Measurements from ENCODE around the gene CYP2F1.
"Not testable (repeated sequence)": the region's sequence is repeated elsewhere in the genome, so short reads cannot be mapped to it uniquely, and the experiment has no call there.

Gene CYP2F1

DNA sequence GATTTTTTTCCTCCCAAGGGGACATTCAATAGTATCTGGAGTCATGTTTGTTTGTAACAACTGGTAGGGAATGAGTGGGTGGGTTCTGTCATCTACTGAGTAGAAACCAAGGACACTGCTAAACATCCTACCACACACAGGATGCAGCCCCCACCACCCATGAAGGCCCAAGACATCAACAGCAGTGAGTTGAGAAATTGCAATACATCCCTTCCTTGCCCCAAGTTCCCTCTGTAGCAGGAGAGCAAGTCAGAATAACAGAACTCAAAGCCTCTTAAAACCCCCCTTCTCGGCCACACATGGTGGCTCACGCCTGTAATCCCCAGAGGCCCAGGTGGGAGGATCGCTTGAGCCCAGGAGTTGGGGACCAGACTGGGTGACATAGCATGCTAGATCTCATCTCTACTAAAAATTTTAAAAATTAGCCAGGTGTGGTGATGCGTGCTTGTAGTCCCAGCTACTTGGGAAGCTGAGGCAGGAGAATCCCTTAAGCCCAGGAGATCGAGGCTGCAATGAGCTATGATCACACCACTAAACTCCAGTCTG lies 2.4 kb upstream of the CYP2F1 start:
- no peak for DNase-seq (ENCODE audit: low read depth)
- TF ChIP-seq, protein P1, sequence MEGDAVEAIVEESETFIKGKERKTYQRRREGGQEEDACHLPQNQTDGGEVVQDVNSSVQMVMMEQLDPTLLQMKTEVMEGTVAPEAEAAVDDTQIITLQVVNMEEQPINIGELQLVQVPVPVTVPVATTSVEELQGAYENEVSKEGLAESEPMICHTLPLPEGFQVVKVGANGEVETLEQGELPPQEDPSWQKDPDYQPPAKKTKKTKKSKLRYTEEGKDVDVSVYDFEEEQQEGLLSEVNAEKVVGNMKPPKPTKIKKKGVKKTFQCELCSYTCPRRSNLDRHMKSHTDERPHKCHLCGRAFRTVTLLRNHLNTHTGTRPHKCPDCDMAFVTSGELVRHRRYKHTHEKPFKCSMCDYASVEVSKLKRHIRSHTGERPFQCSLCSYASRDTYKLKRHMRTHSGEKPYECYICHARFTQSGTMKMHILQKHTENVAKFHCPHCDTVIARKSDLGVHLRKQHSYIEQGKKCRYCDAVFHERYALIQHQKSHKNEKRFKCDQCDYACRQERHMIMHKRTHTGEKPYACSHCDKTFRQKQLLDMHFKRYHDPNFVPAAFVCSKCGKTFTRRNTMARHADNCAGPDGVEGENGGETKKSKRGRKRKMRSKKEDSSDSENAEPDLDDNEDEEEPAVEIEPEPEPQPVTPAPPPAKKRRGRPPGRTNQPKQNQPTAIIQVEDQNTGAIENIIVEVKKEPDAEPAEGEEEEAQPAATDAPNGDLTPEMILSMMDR (IDR thresholded peaks at IDR 0.05; ENCODE audit: insufficient read depth, low read depth, low read length, missing control alignments), result no peak

DNA sequence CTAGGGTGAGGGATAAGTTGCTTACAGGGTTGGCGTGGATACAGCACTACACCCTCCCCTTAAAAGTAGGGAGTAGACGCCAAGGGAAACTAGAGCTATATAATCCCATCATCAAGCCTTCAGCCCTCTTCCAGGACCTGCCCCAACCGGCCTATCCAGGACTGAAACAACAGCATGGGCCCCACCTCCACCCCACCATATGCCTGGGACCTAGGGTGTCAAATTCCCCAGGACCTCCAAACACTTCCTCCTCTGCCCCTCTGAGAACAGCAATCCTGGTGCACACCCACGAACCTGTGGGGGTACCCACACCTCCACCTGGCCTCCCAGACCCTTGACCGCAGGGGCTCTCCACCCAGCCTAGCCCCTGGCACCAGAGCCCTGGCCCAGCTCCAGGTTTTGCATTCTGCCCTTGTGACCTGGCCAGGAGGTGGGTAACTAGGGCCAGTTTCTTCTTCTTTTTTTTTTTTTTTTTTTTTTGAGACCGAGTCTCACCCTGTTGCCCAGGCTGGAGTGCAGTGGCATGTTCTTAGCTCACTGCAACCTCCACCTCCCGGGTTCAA lies 1.4 kb upstream of the CYP2F1 start:
- no peak overlapping the region for H3K4me3 ChIP-seq (ENCODE audit: low read depth, low read length)
- DNase-seq (ENCODE audit: low read depth), result no peak
- TF ChIP-seq, protein P1 (IDR thresholded peaks at IDR 0.05; ENCODE audit: insufficient read depth, low read depth, low read length, missing control alignments), result no peak

More for the DNA sequence above, 2.4 kb upstream of the CYP2F1 start:
- H3K4me3 ChIP-seq (ENCODE audit: low read depth, low read length), result no peak overlapping the region

DNA sequence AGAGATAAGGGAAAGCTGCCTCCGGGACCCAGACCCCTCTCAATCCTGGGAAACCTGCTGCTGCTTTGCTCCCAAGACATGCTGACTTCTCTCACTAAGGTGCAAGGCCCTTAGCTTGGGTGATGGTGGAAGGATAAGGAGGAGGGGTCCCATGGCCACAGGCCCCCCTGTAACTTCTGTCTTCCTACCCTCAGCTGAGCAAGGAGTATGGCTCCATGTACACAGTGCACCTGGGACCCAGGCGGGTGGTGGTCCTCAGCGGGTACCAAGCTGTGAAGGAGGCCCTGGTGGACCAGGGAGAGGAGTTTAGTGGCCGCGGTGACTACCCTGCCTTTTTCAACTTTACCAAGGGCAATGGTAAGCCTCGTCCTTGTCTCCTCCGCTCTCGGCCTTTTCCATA lies 2.0 kb downstream of the CYP2F1 start:
- H3K4me3 ChIP-seq (ENCODE audit: low read depth, low read length), result no peak overlapping the region
- TF ChIP-seq, protein P1 (IDR thresholded peaks at IDR 0.05; ENCODE audit: insufficient read depth, low read depth, low read length, missing control alignments), result no peak
- no peak for DNase-seq (ENCODE audit: low read depth)

DNA sequence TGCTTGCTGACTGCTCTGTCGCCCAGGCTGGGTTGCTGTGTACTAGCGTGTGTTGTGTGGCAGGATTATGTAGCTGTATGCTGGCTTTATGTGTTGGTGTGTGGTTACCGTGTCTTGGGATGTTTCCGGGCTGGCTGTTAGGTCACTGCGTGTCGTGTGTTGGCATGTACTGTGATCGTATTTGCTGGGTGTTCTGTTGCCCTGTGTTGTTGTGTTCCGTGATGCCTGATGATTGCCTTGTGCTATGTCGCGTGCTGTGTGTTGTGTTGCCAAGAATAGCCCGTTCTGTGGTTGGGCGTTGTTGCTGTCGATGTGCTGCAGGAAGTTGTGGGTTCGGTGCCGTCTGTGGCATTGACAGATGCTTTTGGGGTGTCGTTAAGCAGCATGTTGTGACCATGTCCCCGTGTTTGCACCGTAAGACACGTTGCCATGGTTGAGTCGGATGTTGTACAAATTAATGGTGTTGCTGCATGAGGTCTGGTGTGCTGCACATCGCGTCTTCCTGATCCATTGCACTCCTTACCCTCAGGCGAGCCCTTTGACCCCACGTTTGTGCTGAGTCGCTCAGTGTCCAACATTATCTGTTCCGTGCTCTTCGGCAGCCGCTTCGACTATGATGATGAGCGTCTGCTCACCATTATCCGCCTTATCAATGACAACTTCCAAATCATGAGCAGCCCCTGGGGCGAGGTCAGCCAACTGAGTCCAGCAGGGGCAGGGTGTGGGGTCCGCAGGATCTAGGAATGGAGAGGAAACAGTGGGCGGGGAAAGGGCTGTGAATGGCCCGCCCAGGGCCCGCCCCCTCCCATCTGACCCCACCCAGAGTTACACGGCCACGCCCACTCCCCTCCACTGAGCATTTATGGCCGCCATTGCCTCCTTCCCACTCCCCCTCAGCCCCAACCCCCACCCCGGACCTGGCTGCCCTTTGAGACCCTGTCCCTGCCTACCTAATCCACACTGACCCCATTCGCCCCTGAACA lies 7.0 kb downstream of the CYP2F1 start:
- not testable (repeated sequence) for H3K4me3 ChIP-seq (ENCODE audit: low read depth, low read length)
- DNase-seq (ENCODE audit: low read depth), result peak; percentile 23

DNA sequence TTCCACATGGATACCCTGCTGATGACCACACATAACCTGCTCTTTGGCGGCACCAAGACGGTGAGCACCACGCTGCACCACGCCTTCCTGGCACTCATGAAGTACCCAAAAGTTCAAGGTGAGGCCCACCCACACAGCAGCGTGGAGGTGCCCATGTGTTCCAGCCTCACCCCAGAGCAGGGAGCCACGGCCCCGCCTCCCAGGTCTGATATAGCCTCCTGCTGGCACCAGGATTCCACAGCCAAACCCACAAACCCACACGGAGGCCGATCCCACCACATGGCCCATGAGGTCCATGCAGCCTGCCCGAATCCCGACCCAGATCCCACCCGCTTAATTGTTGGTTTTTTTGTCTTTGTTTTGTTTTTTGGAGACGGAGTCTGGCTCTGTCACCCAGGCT lies 8.6 kb downstream of the CYP2F1 start:
- not testable (repeated sequence) for H3K4me3 ChIP-seq (ENCODE audit: low read depth, low read length); DNase-seq (ENCODE audit: low read depth)

DNA sequence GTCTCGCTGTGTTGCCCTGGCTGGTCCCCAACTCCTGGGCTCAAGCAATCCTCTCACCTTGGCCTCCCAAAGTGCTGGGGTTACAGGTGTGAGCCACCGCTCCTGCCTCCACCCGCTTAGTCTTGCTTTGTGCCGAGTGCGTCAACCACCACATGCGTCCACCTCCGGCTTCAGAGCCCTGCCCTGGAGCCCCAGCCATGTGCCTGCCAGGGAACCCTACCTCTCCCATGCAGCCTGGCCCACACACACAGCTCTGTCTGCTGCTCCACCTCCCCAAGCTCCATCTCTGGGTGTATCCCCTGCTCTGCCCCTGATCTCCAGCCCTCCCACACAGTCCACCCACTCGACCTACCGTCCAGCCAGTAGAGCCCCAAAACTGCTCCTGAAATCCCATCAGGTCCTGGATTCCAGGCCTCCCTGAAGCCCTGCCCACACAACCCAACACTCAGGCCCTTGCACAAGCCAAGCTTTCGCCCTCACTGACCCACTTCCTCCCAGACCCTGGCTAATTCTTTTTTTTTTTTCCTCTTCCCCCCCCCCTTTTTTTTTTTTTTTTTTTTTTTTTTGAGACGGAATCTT lies 9.6 kb downstream of the CYP2F1 start:
- no peak for DNase-seq (ENCODE audit: low read depth)
- TF ChIP-seq, protein P1 (IDR thresholded peaks at IDR 0.05; ENCODE audit: insufficient read depth, low read depth, low read length, missing control alignments), result no peak
- H3K4me3 ChIP-seq (ENCODE audit: low read depth, low read length), result no peak overlapping the region

DNA sequence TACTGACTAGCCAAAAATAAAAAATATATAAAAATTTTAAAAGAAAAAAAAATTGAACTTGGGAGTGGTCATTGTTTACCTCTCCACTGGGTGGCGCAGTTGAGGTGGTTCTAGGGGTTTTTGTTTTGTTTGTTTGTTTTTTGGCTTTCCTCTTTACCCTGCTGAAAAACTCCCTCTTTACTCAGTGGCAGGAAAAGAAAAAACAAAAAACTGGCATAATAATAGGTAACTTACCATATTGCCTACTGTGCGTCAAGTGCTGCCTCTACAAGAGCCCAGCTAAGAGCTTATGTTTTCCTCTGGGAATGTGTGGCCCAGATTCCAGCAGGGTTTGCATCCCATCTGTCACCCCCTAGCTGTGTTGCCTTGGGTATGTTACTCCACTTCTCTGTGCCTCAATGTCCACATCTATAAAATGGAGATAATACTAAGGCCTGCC lies 12.6 kb downstream of the CYP2F1 start:
- not testable (repeated sequence) for H3K4me3 ChIP-seq (ENCODE audit: low read depth, low read length)
- DNase-seq (ENCODE audit: low read depth), result peak; percentile 11
- TF ChIP-seq, protein P1 (IDR thresholded peaks at IDR 0.05; ENCODE audit: insufficient read depth, low read depth, low read length, missing control alignments), result peak; percentile 36

DNA sequence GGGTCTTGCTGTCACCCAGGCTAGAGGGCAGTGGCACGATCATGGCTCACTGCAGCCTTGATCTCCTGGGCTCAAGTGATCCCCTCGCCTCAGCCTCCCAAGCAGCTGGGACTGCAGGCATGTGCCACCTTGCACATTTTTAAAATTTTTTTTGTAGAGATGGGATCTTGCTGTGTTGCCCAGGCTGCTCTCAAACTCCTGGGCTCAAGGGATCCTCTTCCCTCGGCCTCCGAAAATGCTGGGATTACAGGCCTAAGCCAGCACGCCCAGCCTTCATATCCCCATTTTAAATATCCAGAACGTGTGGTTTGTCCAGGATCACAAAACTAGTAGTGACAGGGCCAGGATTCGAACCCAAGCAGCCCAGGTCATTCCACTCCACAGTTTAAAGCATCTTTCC lies 13.1 kb downstream of the CYP2F1 start:
- DNase-seq (ENCODE audit: low read depth); H3K4me3 ChIP-seq (ENCODE audit: low read depth, low read length): not testable (repeated sequence)

Data from GM12865 (cell line).